ENCODE data around the gene DPYD.

DPYD gene

GRCh38 chr1:97837161-97837560, 83.7 kb downstream of the DPYD start:
- no peak for DNase-seq

- no peak for DNase-seq
Measured at GRCh38 chr1:97834899-97835298, 85.9 kb downstream of the DPYD start.

- peak; percentile 63 to 67 for DNase-seq
Measured at GRCh38 chr1:97833881-97834280, 87.0 kb downstream of the DPYD start.

GRCh38 chr1:97832481-97832880, 88.4 kb downstream of the DPYD start:
- DNase-seq: no peak

- DNase-seq: peak; percentile 41 to 53
Measured at GRCh38 chr1:97827887-97828286, 92.9 kb downstream of the DPYD start.

- no peak for DNase-seq
Measured at GRCh38 chr1:97826820-97827219, 94.0 kb downstream of the DPYD start.

- no peak for DNase-seq
Measured at GRCh38 chr1:97824624-97825023, 96.2 kb downstream of the DPYD start.

GRCh38 chr1:97824200-97824599, 96.6 kb downstream of the DPYD start:
- no peak for DNase-seq

- DNase-seq: peak; percentile 19 to 49
Measured at GRCh38 chr1:97820470-97821188, 100.2 kb downstream of the DPYD start.

GRCh38 chr1:97816927-97817326, 103.9 kb downstream of the DPYD start:
- no peak for DNase-seq

- DNase-seq: no peak
Measured at GRCh38 chr1:97814804-97815203, 106.0 kb downstream of the DPYD start.

GRCh38 chr1:97814121-97814520, 106.7 kb downstream of the DPYD start:
- DNase-seq: no peak

GRCh38 chr1:97812076-97812475, 108.8 kb downstream of the DPYD start:
- DNase-seq: no peak

- DNase-seq: no peak
Measured at GRCh38 chr1:97806996-97807520, 113.8 kb downstream of the DPYD start.

- peak; percentile 40 to 70 for DNase-seq
Measured at GRCh38 chr1:97806326-97806725, 114.5 kb downstream of the DPYD start.

- no peak for DNase-seq
Measured at GRCh38 chr1:97805093-97805492, 115.7 kb downstream of the DPYD start.

- no peak for DNase-seq
Measured at GRCh38 chr1:97803026-97803425, 117.8 kb downstream of the DPYD start.

- DNase-seq: no peak
Measured at GRCh38 chr1:97802011-97802410, 118.8 kb downstream of the DPYD start.

- DNase-seq: no peak
Measured at GRCh38 chr1:97797403-97798183, 123.2 kb downstream of the DPYD start.

- no peak for DNase-seq
Measured at GRCh38 chr1:97796711-97797110, 124.1 kb downstream of the DPYD start.

GRCh38 chr1:97792655-97793054, 128.2 kb downstream of the DPYD start:
- no peak for DNase-seq

GRCh38 chr1:97791251-97791650, 129.6 kb downstream of the DPYD start:
- no peak for DNase-seq

- no peak for DNase-seq
Measured at GRCh38 chr1:97787231-97787630, 133.6 kb downstream of the DPYD start.

- no peak for DNase-seq
Measured at GRCh38 chr1:97784661-97785060, 136.2 kb downstream of the DPYD start.

Measured in inflammatory macrophage treated with lipopolysaccharide for 1 hour (primary cell).